GM23248 (cell line): ENCODE measurements around the gene DNPH1. TPM values are rescaled to one million over a fixed set of nuclear protein-coding genes. Genes with fewer than 3 reads are reported as not detected.

Experiments
- DNase-seq: peaks from one replicate; pipeline ENCODE4 v3.0.0-alpha.2; 2015
- H2AFZ ChIP-seq: fragments of 200-600 bp; sonication (generic); 2 replicates; pipeline ENCODE4 v1.6.1; 2016; ENCODE audit warnings: antibody characterized with exemption
- H3F3A ChIP-seq: fragments of 200-600 bp; sonication (generic); 2 replicates; pipeline ENCODE4 v1.6.1; 2016; ENCODE audit warnings: mild to moderate bottlenecking, antibody characterized with exemption, mixed run types; ENCODE audit not compliant: insufficient read depth
- H3K27ac ChIP-seq: fragments of 200-600 bp; sonication (generic); 2 replicates; pipeline ENCODE4 v1.5.1; 2016; ENCODE audit warnings: mild to moderate bottlenecking
- H3K27me3 ChIP-seq: fragments of 200-600 bp; sonication (generic); replicated peaks from 2 replicates; pipeline ENCODE4 v1.6.1; 2016; ENCODE audit warnings: mild to moderate bottlenecking; ENCODE audit not compliant: insufficient read depth
- H3K36me3 ChIP-seq: fragments of 200-600 bp; sonication (generic); 2 replicates; pipeline ENCODE4 v1.6.1; 2016; ENCODE audit warnings: low read depth, mild to moderate bottlenecking
- H3K4me1 ChIP-seq: fragments of 200-600 bp; sonication (generic); 2 replicates; pipeline ENCODE4 v1.6.1; 2016; ENCODE audit warnings: mild to moderate bottlenecking; ENCODE audit not compliant: insufficient read depth
- H3K4me2 ChIP-seq: fragments of 200-600 bp; sonication (generic); one replicate; pipeline ENCODE4 v1.6.1; 2016; ENCODE audit warnings: mild to moderate bottlenecking; ENCODE audit not compliant: unreplicated experiment
- H3K4me3 ChIP-seq: fragments of 200-600 bp; sonication (generic); 2 replicates; pipeline ENCODE4 v1.5.1; 2016; ENCODE audit warnings: mild to moderate bottlenecking
- H3K79me2 ChIP-seq: fragments of 200-600 bp; sonication (generic); 2 replicates; pipeline ENCODE4 v1.6.1; 2016; ENCODE audit warnings: mild to moderate bottlenecking; ENCODE audit not compliant: insufficient read depth
- H3K9ac ChIP-seq: fragments of 200-600 bp; sonication (generic); 2 replicates; pipeline ENCODE4 v1.6.1; 2016; ENCODE audit warnings: mild to moderate bottlenecking
- H3K9me2 ChIP-seq: fragments of 200-600 bp; sonication (generic); 2 replicates; pipeline ENCODE4 v1.6.1; 2016; ENCODE audit warnings: mixed run types, mild to moderate bottlenecking, moderate library complexity; ENCODE audit not compliant: insufficient read depth
- H3K9me3 ChIP-seq: fragments of 200-600 bp; sonication (generic); one replicate; pipeline ENCODE4 v1.6.1; 2017; ENCODE audit warnings: low read depth
- H4K20me1 ChIP-seq: fragments of 200-600 bp; sonication (generic); 2 replicates; pipeline ENCODE4 v1.6.0; 2016; ENCODE audit not compliant: insufficient read depth
- EZH2 ChIP-seq: fragments of 200-600 bp; sonication (generic); IDR thresholded peaks from 2 replicates; pipeline ENCODE4 v1.6.1; 2018; ENCODE audit warnings: antibody characterized with exemption, mild to moderate bottlenecking; ENCODE audit not compliant: insufficient read depth, poor library complexity, severe bottlenecking
- EZH2phosphoT487 ChIP-seq: fragments of 200-600 bp; sonication (generic); IDR thresholded peaks from 2 replicates; pipeline ENCODE4 v1.6.1; 2018; ENCODE audit warnings: antibody characterized with exemption, moderate library complexity, mild to moderate bottlenecking, low read depth; ENCODE audit not compliant: insufficient read depth
- WGBS, 2 experiments: methylation state at CpG; one replicate each; pipeline ENCODE4 v1.1.6; 2015 to 2017; ENCODE audit warnings: low lambda C conversion rate in 2 of 2, low coverage in 1 of 2; ENCODE audit errors: missing lambda C conversion rate in 2 of 2; 5-methylcytosine and 5-hydroxymethylcytosine counted together
- in situ Hi-C: fragments of 300-500 bp; cut with MboI; formaldehyde crosslinking; loops from 2 replicates; pipeline ENCODE4 v1.15.0; 2020
- polyA plus RNA-seq: library from polyadenylated mRNA; unstranded; fragments of >200 nt; fragmentation: Nextera tagmentation; extraction: Ambion mirVana; gene quantifications from 2 replicates; pipeline ENCODE4 v1.2.1, GENCODE V29; 2016
- total RNA-seq: library from RNA; depleted of rRNA; stranded (reverse); fragments of >200 nt; shearing (Covaris generic); gene quantifications from 2 replicates; pipeline ENCODE4 v1.2.3, GENCODE V29; 2014

The DNPH1 gene
- total and polyA plus RNA-seq, 2 experiments from 2014 or later, result 93.6 to 94.8 TPM

GRCh38 chr6:43258180-43258579 lies 28.9 kb upstream of the DNPH1 start:
- WGBS, 2 experiments, result 43 to 44% methylated on average over 4 of the region's 4 CpGs
- Histone ChIP-seq H3K9ac (no peak overlapping the region), H4K20me1 (no peaks in the 10 kb centered on the region), H3K4me3 (no peak overlapping the region), H3K4me2 (no peak overlapping the region), H3K79me2 (no peaks in the 10 kb centered on the region), H3F3A (no peaks in the 10 kb centered on the region), H3K4me1 (no peaks in the 10 kb centered on the region), H3K9me2 (no peaks in the 10 kb centered on the region), H3K27me3 (no peaks in the 10 kb centered on the region), H2AFZ (no peak overlapping the region), H3K9me3 (no peaks in the 10 kb centered on the region), H3K27ac (no peak overlapping the region), H3K36me3 (no peaks in the 10 kb centered on the region)
- in situ Hi-C loops, result loop anchor here (10.0 kb wide), 1 partner anchor 77 kb away; no protein-coding TSS in a partner anchor
- no peak for TF ChIP-seq EZH2
- TF ChIP-seq EZH2phosphoT487, result no peak
- no peak for DNase-seq

- in situ Hi-C loops, result loop anchor here (10.0 kb wide), 1 partner anchor 77 kb away; no protein-coding TSS in a partner anchor
- Histone ChIP-seq H3K9ac (no peak overlapping the region), H2AFZ (no peak overlapping the region), H3K27me3 (no peaks in the 10 kb centered on the region), H3K4me1 (no peaks in the 10 kb centered on the region), H3K36me3 (no peaks in the 10 kb centered on the region), H3K27ac (no peak overlapping the region), H3K4me3 (no peak overlapping the region), H3K4me2 (no peak overlapping the region), H4K20me1 (no peaks in the 10 kb centered on the region), H3K9me3 (no peaks in the 10 kb centered on the region), H3F3A (no peaks in the 10 kb centered on the region), H3K9me2 (no peaks in the 10 kb centered on the region), H3K79me2 (no peaks in the 10 kb centered on the region)
- WGBS, 2 experiments, result 74 to 77% methylated on average over 12 of the region's 12 CpGs
- no peak for DNase-seq
- no peak for TF ChIP-seq EZH2
- TF ChIP-seq EZH2phosphoT487, result no peak
Measured at GRCh38 chr6:43257367-43258145, 28.3 kb upstream of the DNPH1 start.

GRCh38 chr6:43256670-43257366 lies 27.5 kb upstream of the DNPH1 start:
- Histone ChIP-seq H3K4me1 (no peaks in the 10 kb centered on the region), H4K20me1 (no peaks in the 10 kb centered on the region), H3F3A (no peaks in the 10 kb centered on the region), H3K36me3 (no peaks in the 10 kb centered on the region), H3K27ac (no peak overlapping the region), H3K79me2 (no peaks in the 10 kb centered on the region), H3K9ac (no peak overlapping the region), H3K9me3 (no peaks in the 10 kb centered on the region), H3K9me2 (no peaks in the 10 kb centered on the region), H3K4me2 (no peak overlapping the region), H3K27me3 (peaks cover 2% of the 10 kb centered on the region), H2AFZ (no peak overlapping the region), H3K4me3 (no peak overlapping the region)
- DNase-seq, result no peak
- TF ChIP-seq EZH2 (no peak), EZH2phosphoT487 (no peak)
- in situ Hi-C loops, result loop anchor here (10.0 kb wide), 1 partner anchor 78 kb away; no protein-coding TSS in a partner anchor
- 55 to 62% methylated on average over 9 of the region's 9 CpGs for WGBS, 2 experiments

DNA sequence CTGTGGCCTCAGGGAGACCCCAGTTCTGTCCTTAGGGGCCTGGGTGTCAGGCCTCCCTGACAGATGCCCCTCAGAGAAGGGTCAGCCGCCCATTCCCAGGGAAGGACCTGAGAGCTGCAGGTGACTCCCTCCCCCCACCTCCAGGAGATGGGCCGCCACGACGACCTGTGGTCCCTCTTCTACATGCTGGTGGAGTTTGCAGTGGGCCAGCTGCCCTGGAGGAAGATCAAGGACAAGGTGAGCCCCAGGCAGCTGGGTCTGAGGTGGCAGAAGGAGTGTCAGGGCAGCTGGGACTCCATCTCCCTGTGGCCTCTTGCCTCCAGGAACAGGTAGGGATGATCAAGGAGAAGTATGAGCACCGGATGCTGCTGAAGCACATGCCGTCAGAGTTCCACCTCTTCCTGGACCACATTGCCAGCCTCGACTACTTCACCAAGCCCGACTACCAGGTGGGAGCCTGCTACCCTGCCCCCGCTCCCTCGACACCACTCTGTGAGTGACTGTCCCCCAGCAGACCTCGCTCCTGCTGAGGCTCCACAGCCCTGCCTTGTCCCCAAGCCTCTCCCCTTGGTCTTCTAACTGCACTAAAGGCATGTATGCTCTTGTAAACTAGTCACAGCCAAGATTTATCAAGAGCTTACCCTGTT lies 26.2 kb upstream of the DNPH1 start:
- no peaks in the 10 kb centered on the region for H3K36me3 ChIP-seq
- no peaks in the 10 kb centered on the region for H3K9me3 ChIP-seq
- H2AFZ ChIP-seq, result no peak overlapping the region
- H3K4me1 ChIP-seq, result no peaks in the 10 kb centered on the region
- H4K20me1 ChIP-seq, result no peaks in the 10 kb centered on the region
- TF ChIP-seq EZH2phosphoT487 (no peak), EZH2 (no peak)
- no peak overlapping the region for H3K9ac ChIP-seq
- no peak for DNase-seq
- in situ Hi-C loops, result loop anchor here (10.0 kb wide), 1 partner anchor 79 kb away; no protein-coding TSS in a partner anchor
- H3K27me3 ChIP-seq, result peaks cover 14% of the 10 kb centered on the region
- no peaks in the 10 kb centered on the region for H3K9me2 ChIP-seq
- no peaks in the 10 kb centered on the region for H3K79me2 ChIP-seq
- WGBS, 2 experiments, result 58 to 59% methylated on average over 9 to 11 of the region's 11 CpGs
- H3F3A ChIP-seq, result no peaks in the 10 kb centered on the region
- no peak overlapping the region for H3K4me3 ChIP-seq
- no peak overlapping the region for H3K4me2 ChIP-seq
- H3K27ac ChIP-seq, result no peak overlapping the region
